H1 (cell line): ENCODE results near the gene SPN. TPM values are rescaled to one million over a fixed set of nuclear protein-coding genes. Genes with fewer than 3 reads are reported as not detected.

Source experiments
- KDM4A ChIP-seq: IDR thresholded peaks from one replicate; pipeline ENCODE4 v1.7.1; 2012; ENCODE audit warnings: low read depth, mild to moderate bottlenecking, moderate library complexity, low read length, inconsistent platforms; ENCODE audit not compliant: severe bottlenecking
- polyA plus RNA-seq, 7 experiments: library from polyadenylated mRNA; depleted of rRNA in 3 of 7; stranded (reverse) in 5 of 7; unstranded in 2 of 7; fragments of >200 nt in 5 of 7; fragments of 200-250 nt in 2 of 7; gene quantifications; 1 replicate in 5 of 7; 2 replicates in 1 of 7; 4 replicates in 1 of 7; pipeline versions ENCODE4 v1.2.1 to v1.2.3, GENCODE V29; 2011 to 2013; ENCODE audit warnings: missing spikeins in 2 of 7, mixed read lengths in 2 of 7
- total RNA-seq: library from RNA; stranded (reverse); fragmentation: NEBNext Ultra II Directional; extraction: Animal tissue kit (Norgen Biotek cat#: 25700); gene quantifications from 2 replicates; pipeline ENCODE4 v1.2.1, GENCODE V29; 2021
- TF ChIP-seq, protein P1 (sequence below), 3 experiments: IDR thresholded peaks; 1 replicate in 2 of 3; 2 replicates in 1 of 3; pipeline versions ENCODE4 v1.5.1 to v1.6.1; 2011; ENCODE audit warnings: low read length in 3 of 3, mild to moderate bottlenecking in 3 of 3, inconsistent platforms in 2 of 3, low read depth in 1 of 3, moderate library complexity in 1 of 3; ENCODE audit not compliant: insufficient read depth in 1 of 3; ENCODE audit errors: control extremely low read depth in 1 of 3

The SPN gene
- total and polyA plus RNA-seq, 2 of the 8 experiments (the other 6 are each of a cell fraction or from before 2014, with no cell fraction given), result 1.5 to 1.8 TPM

DNA sequence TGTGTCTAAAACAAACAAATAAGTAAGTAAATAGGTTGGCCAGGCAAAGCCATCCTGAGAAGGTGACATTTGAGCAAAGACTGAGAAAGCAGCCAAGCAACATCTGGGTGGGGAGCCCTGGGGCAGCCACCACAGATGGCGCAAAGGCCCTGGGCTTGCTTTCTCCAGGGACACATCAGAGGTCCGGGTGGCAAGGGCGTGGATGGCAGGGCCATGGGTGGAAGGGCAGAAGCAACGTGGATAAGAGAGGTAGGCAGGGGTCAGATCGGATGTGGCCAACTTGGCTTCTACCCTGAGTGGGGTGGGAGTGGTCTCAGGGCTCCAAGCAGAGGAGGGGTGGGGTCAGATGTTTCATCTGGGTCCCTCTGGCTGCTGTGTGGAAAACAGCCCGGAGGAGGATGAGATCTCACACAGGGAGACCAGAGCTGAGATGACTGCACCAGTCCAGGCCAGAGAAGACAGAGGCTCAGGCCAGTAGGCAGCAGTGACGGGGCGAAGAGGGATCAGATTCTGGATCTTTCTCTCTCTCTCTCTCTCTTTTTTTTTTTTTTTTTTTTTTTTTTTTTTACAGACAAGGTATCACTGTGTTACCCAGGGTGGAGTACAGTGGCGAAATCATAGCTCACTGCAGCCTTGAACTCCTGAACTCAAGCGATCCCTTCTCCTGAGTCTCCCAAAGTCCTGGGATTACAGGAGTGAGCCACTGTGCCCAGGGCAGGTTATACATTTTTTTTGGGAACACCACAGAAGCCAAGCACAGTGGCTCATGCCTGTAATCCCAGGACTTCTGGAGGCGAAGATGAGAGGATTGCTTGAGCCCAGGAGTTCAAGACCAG lies 6.1 kb upstream of the SPN start (continued):
- TF ChIP-seq, protein P1, sequence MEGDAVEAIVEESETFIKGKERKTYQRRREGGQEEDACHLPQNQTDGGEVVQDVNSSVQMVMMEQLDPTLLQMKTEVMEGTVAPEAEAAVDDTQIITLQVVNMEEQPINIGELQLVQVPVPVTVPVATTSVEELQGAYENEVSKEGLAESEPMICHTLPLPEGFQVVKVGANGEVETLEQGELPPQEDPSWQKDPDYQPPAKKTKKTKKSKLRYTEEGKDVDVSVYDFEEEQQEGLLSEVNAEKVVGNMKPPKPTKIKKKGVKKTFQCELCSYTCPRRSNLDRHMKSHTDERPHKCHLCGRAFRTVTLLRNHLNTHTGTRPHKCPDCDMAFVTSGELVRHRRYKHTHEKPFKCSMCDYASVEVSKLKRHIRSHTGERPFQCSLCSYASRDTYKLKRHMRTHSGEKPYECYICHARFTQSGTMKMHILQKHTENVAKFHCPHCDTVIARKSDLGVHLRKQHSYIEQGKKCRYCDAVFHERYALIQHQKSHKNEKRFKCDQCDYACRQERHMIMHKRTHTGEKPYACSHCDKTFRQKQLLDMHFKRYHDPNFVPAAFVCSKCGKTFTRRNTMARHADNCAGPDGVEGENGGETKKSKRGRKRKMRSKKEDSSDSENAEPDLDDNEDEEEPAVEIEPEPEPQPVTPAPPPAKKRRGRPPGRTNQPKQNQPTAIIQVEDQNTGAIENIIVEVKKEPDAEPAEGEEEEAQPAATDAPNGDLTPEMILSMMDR (IDR thresholded peaks at IDR 0.05; ENCODE audit: control extremely low read depth in 1 of 3, insufficient read depth in 1 of 3, low read depth in 1 of 3, low read length in 3 of 3), result no peak
- no peak for TF ChIP-seq KDM4A
